Activated CD8-positive, alpha-beta memory T cell treated with anti-CD3 and anti-CD28 coated beads, Interleukin-2, amount 50 U/mL, for 24 hours (primary cell): ENCODE results near the gene SRSF1.
"Not testable (repeated sequence)": the region's sequence is repeated elsewhere in the genome, so short reads cannot be mapped to it uniquely, and the experiment has no call there.

Experiments
- DNase-seq: peaks from one replicate; pipeline ENCODE4 v3.0.0-alpha.2; 2020; ENCODE audit errors: extremely low read depth

The SRSF1 gene, protein sequence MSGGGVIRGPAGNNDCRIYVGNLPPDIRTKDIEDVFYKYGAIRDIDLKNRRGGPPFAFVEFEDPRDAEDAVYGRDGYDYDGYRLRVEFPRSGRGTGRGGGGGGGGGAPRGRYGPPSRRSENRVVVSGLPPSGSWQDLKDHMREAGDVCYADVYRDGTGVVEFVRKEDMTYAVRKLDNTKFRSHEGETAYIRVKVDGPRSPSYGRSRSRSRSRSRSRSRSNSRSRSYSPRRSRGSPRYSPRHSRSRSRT

DNA sequence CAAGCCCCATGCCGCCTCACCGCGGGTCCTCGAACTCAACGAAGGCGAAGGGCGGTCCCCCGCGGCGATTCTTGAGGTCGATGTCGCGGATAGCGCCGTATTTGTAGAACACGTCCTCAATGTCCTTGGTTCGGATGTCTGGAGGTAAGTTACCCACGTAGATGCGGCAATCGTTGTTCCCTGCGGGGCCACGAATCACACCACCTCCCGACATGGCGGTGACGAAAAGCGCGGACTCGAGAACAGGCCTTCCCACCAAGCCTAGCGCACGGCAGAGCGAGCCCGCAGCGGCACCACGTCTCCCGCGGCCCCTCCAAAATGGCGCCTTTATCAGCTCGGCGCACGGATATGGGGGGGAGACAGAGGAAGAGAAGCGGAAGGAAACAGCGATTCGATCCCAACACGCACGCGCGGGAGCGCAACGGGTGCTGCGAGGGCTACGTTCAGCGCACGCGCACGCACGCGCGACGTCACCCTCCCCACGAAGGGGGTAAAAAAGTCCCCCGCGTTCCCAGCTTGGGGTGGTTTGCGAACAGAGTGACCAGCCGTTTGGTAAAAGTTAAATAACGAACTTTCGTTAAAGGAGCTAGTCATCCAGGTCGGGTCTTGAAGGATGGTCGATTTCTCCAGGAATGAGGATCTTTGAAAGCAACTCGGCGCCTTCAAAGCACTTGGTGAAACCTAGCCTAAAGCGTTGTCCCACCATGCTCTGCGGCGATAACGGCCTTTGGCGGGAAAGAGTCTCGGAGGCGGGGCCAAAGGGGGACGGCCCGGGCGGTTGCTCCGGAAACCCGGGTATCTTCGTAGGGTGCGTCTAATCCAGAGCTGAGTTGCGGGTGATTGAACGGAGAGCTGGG, at the start of gene SRSF1:
SRSF1 (minus strand) TSS at position 323 of the 857 bp plus-strand sequence; CDS start at position 214, 109 bp downstream.
- DNase-seq, result peak; percentile 94

DNA sequence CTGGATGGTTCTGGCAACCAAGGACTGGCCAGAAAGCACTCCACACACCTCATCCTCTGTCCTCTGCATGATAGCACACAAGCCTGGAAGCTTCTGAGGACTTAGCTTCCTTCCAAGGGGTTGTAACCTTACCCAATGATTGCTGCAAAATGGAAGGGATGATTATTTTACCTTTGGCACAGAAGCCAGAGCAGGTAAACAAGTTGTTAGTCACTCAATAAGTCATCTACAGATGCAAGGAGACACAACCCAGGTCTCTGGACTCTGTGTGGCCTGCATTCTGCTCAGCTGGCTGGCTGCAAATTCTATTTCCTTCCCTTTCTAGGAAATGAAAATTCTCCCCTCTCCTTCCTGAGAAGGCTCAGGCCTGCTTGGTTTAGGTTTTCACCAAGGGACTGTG, 49.4 kb upstream of the SRSF1 start:
- no peak for DNase-seq

DNA sequence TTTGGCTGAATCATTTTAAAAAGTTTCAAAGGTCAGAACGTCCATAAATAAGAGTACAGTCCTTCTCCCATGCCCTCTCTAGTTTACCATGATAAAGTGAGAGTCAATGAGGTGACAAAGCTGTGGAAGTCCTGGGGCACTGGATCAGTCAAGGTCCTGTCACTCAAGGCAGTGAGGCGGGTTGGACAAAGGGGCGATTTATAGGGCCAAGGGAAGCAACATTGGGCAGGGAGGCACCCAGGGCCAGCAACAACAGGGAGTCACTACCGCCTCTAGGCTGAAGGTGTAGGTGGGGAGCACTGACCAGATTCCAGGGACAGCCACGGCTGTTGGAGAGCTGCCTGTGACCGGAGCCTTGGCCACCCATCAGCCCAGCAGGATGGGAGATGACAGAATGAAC, 47.6 kb upstream of the SRSF1 start:
- DNase-seq, result no peak

DNA sequence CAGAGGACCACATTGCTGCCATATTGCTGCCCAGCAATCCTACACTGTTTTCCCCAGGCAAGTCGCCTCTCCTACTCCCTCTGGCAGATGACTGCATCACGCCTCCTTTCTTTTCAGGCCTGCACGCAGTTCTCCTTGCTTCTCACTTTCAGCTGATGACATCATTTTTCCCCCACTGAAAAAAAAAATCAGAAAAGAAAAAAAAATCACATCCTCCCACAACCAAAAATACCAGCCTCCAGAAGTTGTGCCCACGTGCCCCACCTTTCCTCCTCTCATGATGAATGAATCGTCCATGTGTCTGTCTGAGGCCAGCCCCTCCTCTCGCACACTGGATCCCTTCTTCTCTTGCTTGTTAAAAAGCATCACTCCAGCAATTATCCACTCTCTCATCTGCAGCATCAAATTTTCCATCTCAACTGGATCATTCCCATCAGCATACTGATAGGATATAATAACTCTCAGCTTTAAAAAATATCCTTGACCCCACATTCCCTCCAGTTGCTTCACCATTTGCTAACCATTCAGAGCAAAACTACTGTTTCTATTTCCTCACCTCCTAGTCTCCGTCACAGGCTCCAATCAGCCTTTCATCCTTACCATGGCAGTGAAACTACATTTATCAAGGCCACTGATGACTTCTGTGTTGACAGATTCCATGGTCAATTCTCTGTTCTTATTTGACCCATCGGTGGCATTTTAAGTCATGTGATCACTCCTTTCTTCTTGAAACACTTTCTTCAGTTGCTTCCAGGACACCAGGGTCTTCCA, 46.1 kb upstream of the SRSF1 start:
- DNase-seq, result no peak

DNA sequence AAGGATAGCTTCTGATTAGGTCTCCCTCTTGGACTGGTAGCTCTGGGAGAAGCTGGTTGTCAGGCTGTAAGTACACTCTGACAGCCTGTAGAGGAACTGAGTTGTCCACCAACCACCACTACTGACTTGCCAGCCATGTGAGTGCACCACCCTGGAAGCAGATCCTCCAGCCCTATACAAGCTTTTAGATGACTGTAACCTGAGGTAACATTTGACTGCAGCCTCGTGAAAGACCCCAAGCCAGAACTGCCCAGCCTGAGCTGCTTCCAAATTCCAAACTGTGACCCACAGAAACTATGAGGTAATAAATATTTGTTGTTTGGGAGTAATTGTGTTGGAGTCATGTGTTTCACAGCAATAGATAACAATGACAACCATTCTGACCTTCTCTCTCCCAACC, 45.4 kb upstream of the SRSF1 start:
- DNase-seq, result no peak

DNA sequence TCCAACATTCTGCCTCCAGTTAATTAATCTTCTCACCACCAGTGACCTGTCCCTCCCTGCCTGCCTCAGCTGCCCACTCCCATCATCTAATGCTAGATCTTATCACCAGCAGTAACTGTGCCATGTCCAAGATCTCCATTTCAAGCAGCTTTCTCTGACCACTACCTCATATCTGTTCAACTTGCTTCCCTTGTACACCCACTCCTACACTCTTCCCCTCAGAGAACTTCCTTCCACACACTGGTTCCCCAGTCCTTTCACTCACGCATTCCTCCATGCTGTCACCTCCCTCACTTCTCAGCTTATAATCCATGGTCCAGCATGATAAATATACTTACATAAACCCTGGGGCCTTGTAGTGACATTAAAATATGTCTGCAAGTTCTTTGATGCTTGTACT, 44.4 kb upstream of the SRSF1 start:
- DNase-seq, result no peak

DNA sequence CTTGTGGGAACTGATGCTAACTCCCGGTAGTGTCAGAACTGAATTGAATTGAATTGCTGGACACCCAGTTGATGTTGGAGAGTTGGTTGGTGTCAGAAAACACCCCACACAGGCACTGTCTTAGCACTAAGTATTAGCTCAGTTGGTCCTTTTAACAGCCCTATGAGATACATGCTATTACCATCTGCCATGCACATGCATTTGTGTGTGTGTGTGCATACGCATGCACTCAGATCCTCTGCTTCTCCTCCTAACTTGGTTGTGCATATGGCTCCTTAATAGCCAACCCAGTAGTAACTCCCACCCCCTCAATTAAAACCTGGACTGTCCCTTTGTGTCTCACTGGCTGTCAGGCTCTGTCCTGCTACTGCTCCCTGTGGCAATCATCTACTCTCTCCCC, 43.9 kb upstream of the SRSF1 start:
- DNase-seq, result no peak

DNA sequence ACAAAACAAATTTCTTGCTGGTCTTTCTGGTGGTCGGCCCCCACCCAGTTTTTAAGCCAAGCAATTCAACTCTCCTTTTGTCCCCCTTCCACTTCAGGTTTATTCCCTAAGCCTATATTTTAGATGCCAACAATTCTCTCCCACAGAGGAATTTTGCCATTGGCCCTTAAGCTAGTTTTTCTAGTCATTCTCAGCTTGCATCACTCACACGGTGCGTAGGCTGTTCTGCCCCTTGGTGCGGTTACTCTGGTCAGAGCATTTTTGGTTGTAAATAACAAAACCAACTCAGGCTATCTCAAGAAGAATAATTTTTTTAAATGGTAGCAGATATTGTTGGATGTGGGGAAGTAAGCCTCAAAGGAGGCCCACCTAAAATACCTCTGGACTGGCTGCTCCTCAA, 42.5 kb upstream of the SRSF1 start:
- no peak for DNase-seq

DNA sequence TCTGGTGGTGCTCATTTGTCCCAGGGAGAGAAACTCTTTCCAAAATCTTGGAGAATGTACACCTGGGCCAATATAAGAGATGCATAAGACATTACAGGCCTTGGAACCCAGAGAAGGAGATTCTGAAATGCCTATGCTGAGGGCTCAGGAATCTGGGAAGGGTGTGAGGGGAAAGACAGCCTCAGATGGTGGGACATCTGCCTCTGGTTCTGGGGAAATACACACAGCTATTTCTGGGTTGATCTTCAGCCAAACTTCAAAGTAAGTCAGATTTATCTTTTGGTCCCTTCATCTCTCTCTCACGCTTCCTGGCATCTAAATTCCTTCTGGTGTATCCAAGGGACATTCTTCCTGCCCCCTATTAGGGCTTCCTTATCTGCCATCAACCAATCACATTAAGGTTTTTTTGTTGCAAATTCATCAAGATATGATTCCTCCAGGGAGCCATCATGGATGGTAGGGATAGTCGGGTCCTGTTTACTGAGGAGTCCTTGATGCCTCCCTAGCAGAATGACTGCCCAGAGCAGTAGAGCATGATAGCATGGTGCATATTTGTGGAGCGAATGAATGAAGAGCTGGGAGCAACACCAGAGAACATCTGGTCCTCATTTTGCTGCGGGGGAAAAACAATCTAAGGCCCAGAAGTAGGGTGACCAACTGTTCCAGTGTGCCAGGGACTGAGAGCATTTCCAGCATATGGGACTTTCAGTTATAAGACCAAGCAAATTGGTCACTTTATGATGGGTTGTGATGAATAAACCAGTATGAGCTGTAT, 40.5 kb upstream of the SRSF1 start:
- DNase-seq, result no peak

DNA sequence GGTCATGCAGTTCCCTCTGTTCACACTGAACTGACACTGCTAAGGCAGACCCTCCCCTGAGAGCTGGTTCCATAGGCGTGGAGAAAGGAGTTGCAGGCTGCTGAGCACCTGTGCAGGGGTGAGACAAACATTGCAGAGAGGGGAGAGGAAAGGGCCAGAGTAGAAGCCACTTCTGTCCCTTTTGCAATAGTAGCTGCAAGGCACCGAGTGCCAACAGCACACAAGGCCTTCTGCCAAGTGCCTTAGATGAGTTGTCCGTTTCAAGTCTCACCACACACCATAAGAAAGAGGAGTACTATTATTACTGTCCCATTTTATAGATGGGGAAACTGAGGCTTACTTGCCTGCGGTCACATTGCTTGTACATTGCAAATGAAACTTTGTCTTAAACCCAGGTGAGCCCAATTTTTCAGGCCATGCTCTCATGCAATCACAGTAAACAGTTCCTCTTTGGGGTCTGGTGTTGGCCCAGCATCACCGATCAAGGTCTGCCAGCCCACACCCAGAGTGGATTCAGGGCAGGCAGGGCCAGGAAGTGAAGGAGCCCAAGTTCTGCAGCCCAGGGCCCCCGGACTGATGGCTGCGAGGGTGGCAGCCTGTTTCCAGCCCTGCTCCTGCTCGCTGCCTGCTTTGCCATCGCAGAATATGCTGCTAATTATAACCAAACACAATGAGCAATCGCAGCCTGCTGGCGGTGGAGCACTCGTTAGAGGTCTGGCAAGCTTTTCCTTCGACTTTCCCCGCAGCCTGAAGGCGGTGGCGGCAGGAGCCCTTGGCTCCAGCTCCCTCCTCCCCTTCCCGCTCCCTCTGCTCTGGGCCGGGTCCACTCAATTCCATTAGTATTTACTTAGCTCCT, 39.4 kb upstream of the SRSF1 start:
- DNase-seq, result no peak

DNA sequence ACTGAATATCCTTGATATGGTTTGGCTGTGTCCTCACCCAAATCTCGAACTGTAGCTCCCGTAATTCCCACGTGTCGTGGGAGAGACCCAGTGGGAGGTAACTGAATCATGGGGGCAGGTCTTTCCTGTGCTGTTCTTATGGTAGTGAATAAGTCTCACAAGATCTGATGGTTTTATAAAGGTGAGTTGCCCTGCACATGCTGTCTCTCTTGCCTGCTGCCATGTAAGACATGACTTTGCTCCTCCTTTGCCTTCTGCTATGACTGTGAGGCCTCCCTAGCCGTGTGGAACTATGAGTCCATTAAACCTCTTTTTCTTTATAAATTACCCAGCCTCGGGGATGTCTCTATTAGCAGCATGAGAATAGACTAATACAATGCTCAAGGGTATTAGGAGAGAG, 37.2 kb upstream of the SRSF1 start:
- DNase-seq, result not testable (repeated sequence)

DNA sequence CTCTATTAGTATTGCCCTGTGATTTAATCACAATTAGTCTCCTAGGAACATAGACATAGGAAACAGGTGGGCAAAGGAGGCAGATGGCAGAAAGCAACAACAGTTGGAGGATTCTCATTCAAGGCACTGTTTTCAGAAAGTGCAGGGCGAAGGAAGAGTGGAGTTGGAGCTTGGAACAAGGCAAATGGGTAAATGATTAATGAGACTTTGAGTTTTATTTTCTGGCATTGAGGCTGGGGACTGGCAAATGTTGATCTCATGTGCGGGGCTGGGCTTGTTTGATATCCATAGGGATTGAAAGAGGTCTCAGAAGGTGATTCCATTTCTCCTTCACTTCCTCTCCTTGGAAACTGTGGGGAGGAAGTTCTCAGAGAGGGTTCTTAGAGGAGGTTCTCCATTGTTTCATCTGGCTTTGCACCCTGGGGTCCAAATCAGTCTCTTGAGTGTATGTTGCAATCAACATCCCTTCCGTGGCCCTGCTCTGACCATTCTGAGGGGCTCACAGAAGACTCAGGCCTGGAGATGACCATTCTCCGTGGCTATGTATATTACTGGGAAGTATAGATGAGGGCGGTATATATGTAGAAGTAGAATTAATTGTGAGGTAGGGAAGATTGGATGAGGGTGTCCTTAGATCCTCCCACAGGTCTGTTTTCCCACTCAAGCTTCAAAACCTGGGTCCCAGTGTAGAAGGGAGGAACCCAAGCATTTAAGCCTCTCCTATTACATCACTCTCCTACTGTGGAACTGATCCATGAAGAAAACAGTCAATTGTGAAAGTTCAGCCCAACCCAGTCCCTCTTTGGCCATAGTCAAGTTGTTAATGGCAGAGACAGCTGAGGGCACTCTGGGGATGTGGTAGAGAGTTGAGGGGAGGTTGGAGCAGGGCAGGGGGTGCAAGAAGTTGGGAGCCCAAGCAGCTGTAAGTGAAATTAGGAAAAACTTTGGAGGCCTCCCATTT, 36.5 kb upstream of the SRSF1 start:
- no peak for DNase-seq

DNA sequence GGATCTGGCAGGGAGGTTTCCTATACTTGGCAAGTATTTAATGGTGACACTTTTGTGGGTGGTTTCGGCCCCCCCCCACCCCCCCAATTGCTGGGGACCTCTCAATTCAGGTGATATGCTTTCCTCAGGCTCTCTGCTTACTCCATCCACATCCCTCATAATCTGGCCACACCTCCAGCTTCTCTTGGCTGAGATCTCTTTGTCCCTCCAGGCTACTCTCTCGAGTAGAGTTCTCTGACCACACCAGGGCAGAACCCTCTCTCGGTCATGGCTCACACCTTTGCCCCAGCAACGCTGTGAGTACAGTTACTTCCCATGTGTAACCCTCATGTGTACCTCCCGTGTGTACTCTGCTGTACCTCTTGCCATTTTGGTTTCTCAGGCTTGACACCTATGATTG, 34.1 kb upstream of the SRSF1 start:
- DNase-seq, result no peak

DNA sequence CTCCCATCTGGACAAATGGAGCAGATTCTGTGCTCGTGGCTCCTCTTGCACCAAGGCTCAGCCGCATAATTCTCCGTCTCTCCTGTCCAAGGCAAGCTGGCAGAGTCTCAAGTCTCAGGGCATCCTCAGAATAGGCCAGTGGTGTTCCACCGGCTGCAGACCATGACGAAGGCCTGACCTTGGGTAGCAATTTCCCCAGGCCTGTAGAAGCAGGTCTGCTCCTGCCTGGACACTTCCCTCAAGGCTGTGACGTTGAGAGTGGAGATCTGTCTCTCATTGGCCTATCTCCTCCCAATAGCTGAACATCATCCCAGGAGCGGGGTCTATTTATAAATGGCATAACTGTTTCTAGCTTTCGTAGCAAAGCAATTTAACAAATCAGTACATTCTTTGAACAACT, 33.3 kb upstream of the SRSF1 start:
- DNase-seq, result no peak

DNA sequence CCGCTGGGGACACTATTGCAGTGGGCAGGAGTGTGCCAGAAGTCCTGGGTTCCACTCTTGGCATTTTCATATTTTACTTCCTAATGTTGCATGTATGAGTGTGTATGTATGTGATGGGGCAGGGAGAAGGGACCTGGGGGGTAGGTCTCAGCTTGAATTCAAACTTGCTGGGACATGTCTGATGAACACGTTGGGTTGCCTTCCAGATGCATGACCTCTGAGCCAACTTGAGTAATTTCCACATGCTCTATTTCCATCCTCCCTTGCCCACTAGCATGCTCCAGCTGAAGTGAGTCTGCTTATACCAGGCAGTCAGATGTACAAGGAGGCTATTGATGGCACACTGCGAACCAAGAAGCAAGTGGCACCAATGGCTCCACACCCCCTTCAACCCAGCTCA, 32.9 kb upstream of the SRSF1 start:
- DNase-seq, result no peak

DNA sequence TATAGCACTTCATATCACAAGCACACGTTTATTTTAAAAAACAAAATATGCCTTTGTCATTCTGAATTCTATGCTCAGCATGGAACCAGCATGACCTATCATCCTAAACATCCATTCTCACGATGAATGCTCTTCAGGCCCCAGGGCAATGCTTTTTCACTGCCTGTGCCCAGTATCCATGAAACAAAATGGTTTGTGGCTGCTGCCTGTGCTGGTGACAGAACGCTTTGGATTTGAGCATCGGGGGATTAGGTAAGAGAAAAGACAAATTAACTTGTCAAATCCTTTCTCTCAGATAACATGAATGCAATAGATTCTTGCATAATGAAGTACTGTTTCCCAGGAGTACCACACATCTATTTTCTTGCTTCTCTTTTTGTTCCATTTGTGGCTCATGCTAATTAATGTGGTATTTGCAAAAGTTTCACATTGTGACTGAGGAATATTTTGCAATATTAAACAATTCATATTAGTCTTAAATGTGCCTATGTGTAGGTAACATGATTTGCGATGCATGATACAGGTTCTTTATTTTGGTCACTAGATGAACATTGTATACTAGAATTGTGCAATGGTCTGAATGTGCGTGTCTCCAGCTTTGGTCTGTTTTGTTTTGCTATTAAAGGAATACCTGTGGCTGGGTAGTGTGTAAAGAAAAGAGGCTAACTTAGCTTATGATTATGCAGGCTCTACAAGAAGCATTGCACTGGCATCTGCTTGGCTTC, 25.8 kb upstream of the SRSF1 start:
- DNase-seq, result no peak

DNA sequence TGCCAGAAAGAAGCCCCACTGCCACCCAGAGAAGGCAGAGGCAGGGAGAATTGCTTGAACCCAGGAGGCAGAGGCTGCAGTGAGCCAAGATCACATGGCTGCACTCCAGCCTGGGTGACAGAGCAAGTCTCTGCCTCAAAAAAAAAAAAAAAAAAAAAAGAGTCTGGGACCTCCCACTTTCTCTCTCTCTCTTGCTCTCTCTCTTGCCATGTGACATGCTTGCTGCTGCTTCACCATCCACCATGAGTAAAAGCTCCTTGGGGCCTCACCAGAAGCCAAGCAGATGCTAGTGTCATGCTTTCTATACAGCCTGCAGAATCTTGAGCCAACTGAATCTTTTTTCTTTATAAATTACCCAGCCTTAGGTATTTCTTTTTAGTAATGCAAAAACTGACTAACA, 21.5 kb upstream of the SRSF1 start:
- no peak for DNase-seq

DNA sequence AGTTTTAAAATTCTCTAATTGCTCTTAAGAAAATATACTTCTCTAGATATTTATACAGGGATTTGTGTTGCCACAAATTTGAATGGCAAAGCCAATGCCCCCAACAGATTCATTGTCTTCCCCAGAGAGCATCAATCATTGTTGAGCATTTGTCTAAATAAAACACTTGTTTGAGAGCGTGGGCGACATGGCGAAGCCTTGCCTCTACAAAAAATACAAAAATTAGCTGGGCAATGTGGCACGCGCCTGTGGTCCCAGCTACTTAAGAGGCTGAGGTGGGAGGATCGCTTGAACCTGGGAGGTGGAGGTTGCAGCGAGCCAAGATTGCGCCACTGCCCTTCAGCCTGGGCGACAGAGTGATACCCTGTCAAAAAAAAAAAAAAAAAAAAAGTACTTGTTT, 13.4 kb upstream of the SRSF1 start:
- no peak for DNase-seq

DNA sequence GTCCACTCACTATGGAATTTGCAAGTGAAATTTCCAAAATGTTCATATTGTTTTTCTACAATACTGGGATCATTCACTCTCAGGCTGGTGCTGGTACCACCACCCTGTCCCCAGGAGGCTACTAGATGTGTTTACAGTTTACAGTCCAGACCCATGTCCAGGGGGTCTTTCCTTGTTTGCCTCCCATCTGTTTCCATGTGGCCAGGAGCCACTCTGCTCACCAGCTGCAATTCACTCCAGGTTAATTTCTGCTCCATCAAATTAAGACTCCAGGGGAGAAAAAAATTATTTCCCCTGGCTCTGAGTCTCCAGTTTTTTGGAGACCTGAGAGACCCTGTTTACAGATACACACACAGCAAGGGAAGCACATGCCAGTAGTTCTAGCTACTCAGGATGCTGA, 12.5 kb upstream of the SRSF1 start:
- no peak for DNase-seq
